ENCODE measurements around the gene PCSK6. TPM values are rescaled to one million over a fixed set of nuclear protein-coding genes. Genes with fewer than 3 reads are reported as not detected.

PCSK6 gene
- total RNA-seq, 2 donors from 2014 or later: 14.5 to 20.2 TPM

- intact Hi-C loops (cut with DNase I): no loop called here
Observed at GRCh38 chr15:101399431-101399830, 90.1 kb downstream of the PCSK6 start.

GRCh38 chr15:101398247-101398646 is 91.3 kb downstream of the PCSK6 start:
- ATAC-seq (no peak), DNase-seq (no peak)
- intact Hi-C loops (cut with DNase I): no loop called here

More at GRCh38 chr15:101399431-101399830, 90.1 kb downstream of the PCSK6 start:
- DNase-seq (no peak), ATAC-seq (no peak)

- ATAC-seq: no peak
- DNase-seq: no peak
- intact Hi-C loops (cut with DNase I): no loop called here
Observed at GRCh38 chr15:101397521-101398003, 91.9 kb downstream of the PCSK6 start.

GRCh38 chr15:101396484-101397261 is 92.8 kb downstream of the PCSK6 start:
- DNase-seq: no peak
- no peak for ATAC-seq
- intact Hi-C loops (cut with DNase I): no loop called here

GRCh38 chr15:101394654-101395053 is 94.9 kb downstream of the PCSK6 start:
- intact Hi-C loops (cut with DNase I): no loop called here
- ATAC-seq (no peak), DNase-seq (no peak)

GRCh38 chr15:101394056-101394630 is 95.4 kb downstream of the PCSK6 start:
- ATAC-seq: no peak
- intact Hi-C loops (cut with DNase I): no loop called here
- no peak for DNase-seq

GRCh38 chr15:101393172-101393571 is 96.3 kb downstream of the PCSK6 start:
- intact Hi-C loops (cut with DNase I): no loop called here
- DNase-seq: no peak
- ATAC-seq: no peak

- no peak for DNase-seq
- no peak for ATAC-seq
- intact Hi-C loops (cut with DNase I): no loop called here
Observed at GRCh38 chr15:101391981-101392640, 97.4 kb downstream of the PCSK6 start.

GRCh38 chr15:101391431-101391830 is 98.1 kb downstream of the PCSK6 start:
- intact Hi-C loops (cut with DNase I): no loop called here
- DNase-seq (no peak), ATAC-seq (no peak)

GRCh38 chr15:101390462-101390861 is 99.0 kb downstream of the PCSK6 start:
- ATAC-seq (no peak), DNase-seq (no peak)
- intact Hi-C loops (cut with DNase I): no loop called here

GRCh38 chr15:101390060-101390459 is 99.4 kb downstream of the PCSK6 start:
- DNase-seq (no peak), ATAC-seq (no peak)
- intact Hi-C loops (cut with DNase I): no loop called here

- intact Hi-C loops (cut with DNase I): no loop called here
Observed at GRCh38 chr15:101389362-101389761, 100.1 kb downstream of the PCSK6 start.

GRCh38 chr15:101388046-101388445 is 101.5 kb downstream of the PCSK6 start:
- no peak for DNase-seq
- intact Hi-C loops (cut with DNase I): no loop called here
- ATAC-seq: no peak

More at GRCh38 chr15:101389362-101389761, 100.1 kb downstream of the PCSK6 start:
- DNase-seq (no peak), ATAC-seq (no peak)

GRCh38 chr15:101387574-101387973 is 101.9 kb downstream of the PCSK6 start:
- ATAC-seq (no peak), DNase-seq (no peak)
- intact Hi-C loops (cut with DNase I): no loop called here

- ATAC-seq (no peak), DNase-seq (no peak)
- intact Hi-C loops (cut with DNase I): no loop called here
Observed at GRCh38 chr15:101386967-101387366, 102.5 kb downstream of the PCSK6 start.

GRCh38 chr15:101386006-101386405 is 103.5 kb downstream of the PCSK6 start:
- ATAC-seq: no peak
- intact Hi-C loops (cut with DNase I): no loop called here

GRCh38 chr15:101384276-101384675 is 105.2 kb downstream of the PCSK6 start:
- DNase-seq (no peak), ATAC-seq (no peak)
- intact Hi-C loops (cut with DNase I): no loop called here

More at GRCh38 chr15:101386006-101386405, 103.5 kb downstream of the PCSK6 start:
- DNase-seq: no peak

- ATAC-seq (no peak), DNase-seq (no peak)
- intact Hi-C loops (cut with DNase I): no loop called here
Observed at GRCh38 chr15:101382544-101382943, 107.0 kb downstream of the PCSK6 start.

GRCh38 chr15:101381671-101382212 is 107.8 kb downstream of the PCSK6 start:
- DNase-seq: no peak
- ATAC-seq: no peak
- intact Hi-C loops (cut with DNase I): no loop called here

GRCh38 chr15:101380146-101380545 is 109.4 kb downstream of the PCSK6 start:
- intact Hi-C loops (cut with DNase I): no loop called here
- ATAC-seq (no peak), DNase-seq (no peak)

Data from left cardiac atrium (tissue), 4 donors.